Activated naive CD8-positive, alpha-beta T cell treated with anti-CD3 and anti-CD28 coated beads for 36 hours (primary cell): Measurements from ENCODE around the gene APBB3. TPM values are rescaled to one million over a fixed set of nuclear protein-coding genes. Genes with fewer than 3 reads are reported as not detected.
A peak's percentile ranks its signal among the peaks of the same experiment; 100 is the strongest.

ENCODE experiments used
- DNase-seq: peaks from one replicate; pipeline ENCODE4 v3.0.0; 2021
- H3K27ac Mint-ChIP-seq: one replicate; pipeline ENCODE4 v1.8.0; 2022; ENCODE audit warnings: mild to moderate bottlenecking, moderate library complexity, mixed read lengths
- H3K27me3 Mint-ChIP-seq: one replicate; pipeline ENCODE4 v1.8.0; 2022; ENCODE audit warnings: mild to moderate bottlenecking, mixed read lengths
- H3K36me3 Mint-ChIP-seq: one replicate; pipeline ENCODE4 v1.8.0; 2021; ENCODE audit warnings: mild to moderate bottlenecking, mixed read lengths
- H3K4me1 Mint-ChIP-seq: one replicate; pipeline ENCODE4 v1.8.0; 2021; ENCODE audit warnings: mixed read lengths
- H3K4me3 Mint-ChIP-seq: one replicate; pipeline ENCODE4 v1.8.0; 2022; ENCODE audit warnings: mild to moderate bottlenecking, moderate library complexity, mixed read lengths
- H3K9me3 Mint-ChIP-seq: one replicate; pipeline ENCODE4 v1.8.0; 2022; ENCODE audit warnings: mixed read lengths
- total RNA-seq, 2 experiments: library from RNA; stranded (reverse); gene quantifications; one replicate each; pipeline ENCODE4 v1.2.3, GENCODE V29; 2021

Gene APBB3
- total RNA-seq, 2 experiments from 2014 or later: 17.5 to 17.8 TPM

DNA sequence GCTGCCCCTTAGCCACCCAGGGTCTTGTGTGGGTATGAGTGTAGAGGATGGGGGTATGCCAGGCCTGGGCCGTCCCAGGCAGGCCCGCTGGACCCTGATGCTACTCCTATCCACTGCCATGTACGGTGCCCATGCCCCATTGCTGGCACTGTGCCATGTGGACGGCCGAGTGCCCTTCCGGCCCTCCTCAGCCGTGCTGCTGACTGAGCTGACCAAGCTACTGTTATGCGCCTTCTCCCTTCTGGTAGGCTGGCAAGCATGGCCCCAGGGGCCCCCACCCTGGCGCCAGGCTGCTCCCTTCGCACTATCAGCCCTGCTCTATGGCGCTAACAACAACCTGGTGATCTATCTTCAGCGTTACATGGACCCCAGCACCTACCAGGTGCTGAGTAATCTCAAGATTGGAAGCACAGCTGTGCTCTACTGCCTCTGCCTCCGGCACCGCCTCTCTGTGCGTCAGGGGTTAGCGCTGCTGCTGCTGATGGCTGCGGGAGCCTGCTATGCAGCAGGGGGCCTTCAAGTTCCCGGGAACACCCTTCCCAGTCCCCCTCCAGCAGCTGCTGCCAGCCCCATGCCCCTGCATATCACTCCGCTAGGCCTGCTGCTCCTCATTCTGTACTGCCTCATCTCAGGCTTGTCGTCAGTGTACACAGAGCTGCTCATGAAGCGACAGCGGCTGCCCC is 2.9 kb upstream of the APBB3 start:
- no peak for DNase-seq
- H3K27me3 Mint-ChIP-seq: no peaks in the 10 kb centered on the region
- no peaks in the 10 kb centered on the region for H3K9me3 Mint-ChIP-seq
- peak overlapping the region; percentile 70 for H3K27ac Mint-ChIP-seq
- peak overlapping the region; percentile 32 for H3K4me3 Mint-ChIP-seq
- H3K4me1 Mint-ChIP-seq: peaks cover 46% of the 10 kb centered on the region
- H3K36me3 Mint-ChIP-seq: peaks cover 28% of the 10 kb centered on the region

DNA sequence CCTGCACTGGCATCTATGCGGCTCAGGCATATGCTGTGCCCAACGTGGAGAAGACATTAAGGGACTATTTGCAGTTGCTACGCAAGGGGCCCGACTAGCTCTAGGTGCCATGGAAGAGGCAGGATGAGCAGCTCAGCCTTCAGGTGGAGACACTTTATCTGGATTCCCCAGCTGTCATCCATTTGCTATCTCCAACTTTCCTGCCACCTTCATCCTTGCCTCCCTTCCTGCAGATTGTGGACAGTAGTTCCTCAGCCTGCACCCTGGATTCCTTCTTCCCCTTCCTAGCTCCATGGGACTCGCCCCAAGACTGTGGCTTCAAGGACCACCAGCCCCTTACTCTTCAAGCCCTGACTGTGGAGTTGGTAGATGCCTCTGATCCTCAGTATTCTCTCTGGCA is 2.3 kb upstream of the APBB3 start:
- H3K27me3 Mint-ChIP-seq: no peaks in the 10 kb centered on the region
- H3K4me1 Mint-ChIP-seq: peaks cover 46% of the 10 kb centered on the region
- peak overlapping the region; percentile 43 for H3K27ac Mint-ChIP-seq
- no peak for DNase-seq
- no peak overlapping the region for H3K4me3 Mint-ChIP-seq
- no peaks in the 10 kb centered on the region for H3K9me3 Mint-ChIP-seq
- peaks cover 28% of the 10 kb centered on the region for H3K36me3 Mint-ChIP-seq

DNA sequence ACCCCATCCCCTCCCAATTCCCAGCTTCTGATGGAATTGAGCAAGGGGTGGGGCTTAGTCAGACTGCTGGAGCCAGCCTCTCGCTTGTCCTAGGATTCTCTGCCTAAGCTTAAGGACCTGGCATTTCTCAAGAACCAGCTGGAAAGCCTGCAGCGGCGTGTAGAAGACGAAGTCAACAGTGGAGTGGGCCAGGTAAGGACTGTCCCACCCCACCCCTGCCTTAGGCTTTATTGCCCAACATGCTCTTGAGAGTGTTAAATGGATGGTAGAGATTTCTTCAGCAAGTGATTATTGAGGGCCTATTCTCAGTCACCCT is 1.3 kb upstream of the APBB3 start:
- Mint-ChIP-seq H3K4me1 (peaks cover 46% of the 10 kb centered on the region), H3K27ac (peak overlapping the region; percentile 99), H3K36me3 (peaks cover 28% of the 10 kb centered on the region), H3K4me3 (peak overlapping the region; percentile 95), H3K9me3 (no peaks in the 10 kb centered on the region), H3K27me3 (no peaks in the 10 kb centered on the region)
- DNase-seq: no peak

DNA sequence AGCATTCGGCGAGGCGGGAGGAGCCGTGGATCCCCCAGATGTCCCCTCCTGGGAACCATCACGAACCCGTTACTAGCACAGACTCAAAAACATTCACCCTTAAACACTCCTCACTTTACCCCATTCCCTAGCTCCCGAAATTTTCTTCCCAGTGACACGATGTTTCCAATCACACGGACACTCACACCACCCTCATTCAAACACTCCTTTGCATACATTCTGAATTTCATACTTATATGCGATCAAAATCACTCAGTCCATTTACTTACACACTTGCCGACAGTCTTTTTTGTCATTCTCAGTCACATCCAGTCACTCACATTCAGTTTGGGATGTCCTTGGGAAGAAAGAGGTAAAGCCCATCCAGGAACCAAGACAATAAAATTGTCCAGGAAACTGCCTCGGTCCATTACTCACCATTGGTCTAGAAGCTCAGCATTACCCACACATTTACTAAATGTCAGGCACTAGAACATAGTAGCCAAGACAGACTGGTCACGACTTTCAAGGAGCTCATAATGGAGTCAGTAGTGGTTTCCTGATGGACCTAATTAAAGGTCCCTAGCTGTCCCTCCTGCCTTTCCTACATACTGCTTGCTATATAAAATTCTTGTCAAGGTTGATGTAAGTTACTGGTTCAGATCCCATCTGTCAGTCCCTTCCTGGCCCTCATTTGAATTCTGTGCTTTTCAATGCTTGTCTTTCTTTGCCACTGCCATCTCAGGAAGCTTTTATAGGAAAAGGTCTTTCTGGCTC is 804 bp upstream of the APBB3 start:
- peak overlapping the region; percentile 99 for H3K27ac Mint-ChIP-seq
- H3K36me3 Mint-ChIP-seq: peaks cover 28% of the 10 kb centered on the region
- H3K9me3 Mint-ChIP-seq: no peaks in the 10 kb centered on the region
- DNase-seq: no peak
- H3K4me3 Mint-ChIP-seq: peak overlapping the region; percentile 95
- peaks cover 45% of the 10 kb centered on the region for H3K4me1 Mint-ChIP-seq
- no peaks in the 10 kb centered on the region for H3K27me3 Mint-ChIP-seq

DNA sequence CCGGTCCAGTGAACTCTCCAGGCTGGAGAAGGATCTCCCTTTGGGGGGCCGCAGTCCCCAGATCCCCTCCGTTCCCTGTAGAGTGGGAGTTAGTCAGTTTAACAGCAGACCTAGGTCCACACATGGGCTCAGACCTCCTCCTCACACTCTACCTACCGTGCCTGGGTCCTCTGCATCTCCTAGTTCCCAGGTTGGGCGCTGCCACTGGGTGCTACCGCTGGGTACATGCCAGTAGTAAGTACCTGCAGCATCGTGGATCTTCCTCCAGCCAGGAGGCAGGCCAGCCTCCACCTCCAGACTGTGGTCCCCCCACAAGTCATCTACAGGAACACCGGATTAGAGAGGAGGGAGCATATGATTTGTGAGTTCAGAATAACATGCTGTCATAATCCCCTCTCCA is 802 bp downstream of the APBB3 start:
- H3K4me1 Mint-ChIP-seq: peaks cover 35% of the 10 kb centered on the region
- H3K36me3 Mint-ChIP-seq: peaks cover 26% of the 10 kb centered on the region
- DNase-seq: no peak
- H3K27ac Mint-ChIP-seq: peak overlapping the region; percentile 85
- H3K9me3 Mint-ChIP-seq: no peaks in the 10 kb centered on the region
- H3K27me3 Mint-ChIP-seq: no peaks in the 10 kb centered on the region
- peak overlapping the region; percentile 95 for H3K4me3 Mint-ChIP-seq

DNA sequence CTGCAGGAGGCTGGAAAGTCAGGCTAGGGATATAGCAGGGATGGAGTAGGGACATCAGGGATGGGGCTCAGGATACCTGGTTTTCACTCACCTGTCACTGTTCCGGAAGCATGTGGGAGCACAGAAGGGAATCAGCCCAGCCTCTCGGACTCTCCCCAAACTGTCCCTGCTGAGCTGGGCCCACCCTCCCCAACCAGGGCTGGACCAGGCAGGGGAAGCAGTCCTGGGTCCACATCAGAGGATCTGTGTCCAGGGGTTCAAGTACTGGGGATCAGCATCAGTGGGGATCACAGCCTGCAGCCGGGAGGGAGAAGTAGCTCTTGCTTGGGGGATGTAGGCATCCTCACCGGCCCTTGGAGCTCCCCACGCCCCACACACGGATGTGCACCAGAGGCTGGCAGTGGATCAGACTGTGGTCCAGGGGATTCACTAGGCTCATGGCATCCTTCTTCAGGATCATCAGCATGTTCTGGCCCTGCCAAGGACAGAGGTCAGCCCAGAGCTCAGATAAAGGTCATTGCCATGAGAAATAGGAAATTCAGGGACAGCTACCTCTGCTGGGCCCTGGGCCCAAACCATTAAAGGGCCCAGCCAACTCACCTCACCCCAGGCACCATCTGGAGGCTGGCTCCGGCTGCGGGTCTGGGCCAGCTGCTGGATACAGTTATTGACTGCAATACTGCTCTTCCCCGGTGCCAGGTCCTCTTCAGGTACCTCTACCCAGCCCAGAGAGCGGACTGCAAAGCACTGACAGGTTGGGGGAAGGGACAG is 2.5 kb downstream of the APBB3 start:
- no peaks in the 10 kb centered on the region for H3K27me3 Mint-ChIP-seq
- no peak for DNase-seq
- no peaks in the 10 kb centered on the region for H3K9me3 Mint-ChIP-seq
- H3K36me3 Mint-ChIP-seq: peaks cover 16% of the 10 kb centered on the region
- no peak overlapping the region for H3K27ac Mint-ChIP-seq
- H3K4me1 Mint-ChIP-seq: peaks cover 33% of the 10 kb centered on the region
- no peak overlapping the region for H3K4me3 Mint-ChIP-seq

DNA sequence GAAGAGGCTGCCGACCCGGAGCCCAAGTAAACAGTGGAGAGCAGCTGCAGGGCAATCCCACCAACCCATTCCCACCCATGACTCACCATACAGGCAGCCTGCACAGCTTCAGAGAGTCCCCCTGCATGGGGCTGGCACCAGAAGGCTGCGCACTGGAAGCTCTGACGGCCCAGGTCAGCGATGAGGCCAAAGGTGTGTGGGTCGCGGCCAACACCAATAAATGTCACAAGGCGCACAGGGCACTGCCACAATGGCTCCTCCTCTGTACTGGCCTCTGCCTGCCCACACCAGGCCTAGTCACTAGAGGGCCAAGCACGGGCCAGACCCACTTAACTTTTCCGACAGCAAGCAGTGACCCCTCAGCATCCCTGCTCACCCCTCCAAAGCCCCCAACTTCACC is 4.2 kb downstream of the APBB3 start:
- no peak for DNase-seq
- no peak overlapping the region for H3K27ac Mint-ChIP-seq
- peaks cover 35% of the 10 kb centered on the region for H3K4me1 Mint-ChIP-seq
- no peaks in the 10 kb centered on the region for H3K9me3 Mint-ChIP-seq
- H3K36me3 Mint-ChIP-seq: peaks cover 24% of the 10 kb centered on the region
- no peak overlapping the region for H3K4me3 Mint-ChIP-seq
- no peaks in the 10 kb centered on the region for H3K27me3 Mint-ChIP-seq

DNA sequence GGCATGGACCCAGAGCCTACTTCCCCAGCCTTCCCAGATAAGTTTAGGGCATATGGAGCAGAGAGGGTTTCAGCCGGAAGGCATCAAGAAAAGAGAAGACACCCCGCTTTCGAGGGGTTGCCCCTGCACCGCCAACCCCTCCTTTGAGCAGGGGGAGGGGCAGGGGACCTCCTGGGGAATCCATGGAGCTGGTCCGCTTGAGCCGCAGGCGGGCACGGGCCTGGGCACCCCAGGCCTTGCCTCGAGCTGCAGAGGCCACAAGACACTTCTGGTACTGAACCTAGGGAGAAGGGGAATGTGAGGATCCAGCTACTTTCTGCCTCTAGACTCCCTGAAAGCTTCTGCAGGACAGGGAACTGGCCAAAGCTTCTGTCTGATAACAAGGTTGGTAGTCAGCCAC is 5.9 kb downstream of the APBB3 start:
- no peaks in the 10 kb centered on the region for H3K9me3 Mint-ChIP-seq

DNA sequence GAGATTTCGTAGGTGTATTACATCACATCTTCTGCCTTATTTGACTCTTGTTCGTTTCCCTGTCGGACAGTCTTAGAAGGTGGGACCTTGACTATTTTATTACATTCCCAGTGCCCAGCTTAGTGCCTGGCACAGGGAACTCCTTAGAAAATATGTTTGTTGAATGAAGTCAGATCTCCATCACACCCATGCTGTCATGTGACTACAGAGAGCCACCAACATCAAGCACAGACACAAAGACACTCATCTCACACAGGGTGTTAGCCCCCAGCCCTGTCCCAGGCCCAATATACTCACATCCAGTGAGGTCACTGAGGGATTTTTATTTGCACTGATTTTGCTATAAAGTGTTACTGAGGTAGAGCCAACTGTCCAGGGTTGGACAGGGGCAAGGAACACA is 6.4 kb downstream of the APBB3 start:
- DNase-seq: no peak
- Mint-ChIP-seq H3K4me1 (peaks cover 46% of the 10 kb centered on the region), H3K4me3 (peak overlapping the region; percentile 84), H3K27me3 (no peaks in the 10 kb centered on the region), H3K27ac (peak overlapping the region; percentile 93), H3K9me3 (no peaks in the 10 kb centered on the region), H3K36me3 (peaks cover 37% of the 10 kb centered on the region)

More for the DNA sequence above, 5.9 kb downstream of the APBB3 start:
- H3K27me3 Mint-ChIP-seq: no peaks in the 10 kb centered on the region
- H3K27ac Mint-ChIP-seq: peak overlapping the region; percentile 93
- H3K4me3 Mint-ChIP-seq: no peak overlapping the region
- no peak for DNase-seq
- peaks cover 44% of the 10 kb centered on the region for H3K4me1 Mint-ChIP-seq
- H3K36me3 Mint-ChIP-seq: peaks cover 31% of the 10 kb centered on the region

DNA sequence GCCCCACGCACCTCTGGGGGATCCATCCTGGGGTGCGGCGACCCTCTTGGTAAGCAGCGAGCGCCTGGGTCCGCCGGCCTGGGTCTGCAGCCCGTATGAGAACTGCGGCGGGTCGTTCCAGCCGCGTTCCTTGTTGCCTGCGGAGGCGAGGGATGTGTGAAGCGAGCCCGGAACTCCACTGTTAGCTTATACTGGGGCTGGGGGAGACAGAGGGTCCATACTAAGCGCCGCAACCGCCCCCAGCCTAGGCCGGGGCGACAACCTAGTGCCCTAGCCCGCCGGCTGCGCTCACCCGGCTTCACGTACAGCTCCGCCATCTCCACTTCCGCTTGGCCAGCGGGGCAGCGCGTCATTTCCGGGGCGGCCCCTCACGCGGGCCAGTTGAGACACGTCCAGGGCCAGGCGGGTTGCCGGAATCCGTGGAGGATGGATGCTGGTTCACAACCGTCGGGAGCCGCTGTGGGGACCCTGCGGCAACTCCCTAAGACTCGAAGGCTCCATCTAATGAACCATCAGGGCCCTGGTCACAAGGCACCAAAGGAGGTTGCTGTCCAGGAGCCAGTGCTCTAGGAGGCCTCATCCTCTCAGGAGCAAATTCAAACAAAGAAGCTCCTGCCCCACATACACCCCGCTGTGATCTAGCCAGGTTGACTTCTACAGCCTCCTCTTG is 7.1 kb downstream of the APBB3 start, which contains the start of gene SRA1:
TSS of gene SRA1 (minus strand) at position 338 of the 670 bp plus-strand sequence. CDS start at position 317, 21 bp downstream.
- Mint-ChIP-seq H3K27ac (peak within 1 kb of the TSS; percentile 93), H3K27me3 (no peaks in the 10 kb centered on the region), H3K36me3 (peaks cover 40% of the 10 kb centered on the region), H3K9me3 (no peaks in the 10 kb centered on the region), H3K4me1 (peaks cover 46% of the 10 kb centered on the region), H3K4me3 (peak within 1 kb of the TSS; percentile 84)
- DNase-seq: peak; percentile 90

DNA sequence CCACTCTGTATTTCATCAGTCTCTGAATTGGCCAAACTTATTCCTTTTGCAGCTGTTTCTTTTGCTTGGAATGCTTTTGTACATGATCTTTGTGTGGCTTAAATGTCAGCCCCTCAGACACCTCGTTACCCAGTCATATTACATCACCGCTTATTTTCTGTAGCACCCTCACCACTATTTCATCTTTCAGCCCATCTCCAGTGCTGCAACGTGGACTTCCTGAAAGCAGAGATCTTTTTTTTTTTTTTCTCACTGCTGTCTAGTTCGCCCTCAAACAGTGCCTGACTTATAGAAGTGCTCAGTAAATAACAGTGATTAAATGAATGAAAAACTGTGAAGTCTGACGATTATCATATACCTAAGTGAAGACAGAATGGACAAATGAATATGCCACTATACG is 8.0 kb downstream of the APBB3 start:
- Mint-ChIP-seq H3K27me3 (no peaks in the 10 kb centered on the region), H3K27ac (peak overlapping the region; percentile 93), H3K4me1 (peaks cover 53% of the 10 kb centered on the region), H3K9me3 (no peaks in the 10 kb centered on the region), H3K4me3 (peak overlapping the region; percentile 84), H3K36me3 (peaks cover 49% of the 10 kb centered on the region)
- no peak for DNase-seq

DNA sequence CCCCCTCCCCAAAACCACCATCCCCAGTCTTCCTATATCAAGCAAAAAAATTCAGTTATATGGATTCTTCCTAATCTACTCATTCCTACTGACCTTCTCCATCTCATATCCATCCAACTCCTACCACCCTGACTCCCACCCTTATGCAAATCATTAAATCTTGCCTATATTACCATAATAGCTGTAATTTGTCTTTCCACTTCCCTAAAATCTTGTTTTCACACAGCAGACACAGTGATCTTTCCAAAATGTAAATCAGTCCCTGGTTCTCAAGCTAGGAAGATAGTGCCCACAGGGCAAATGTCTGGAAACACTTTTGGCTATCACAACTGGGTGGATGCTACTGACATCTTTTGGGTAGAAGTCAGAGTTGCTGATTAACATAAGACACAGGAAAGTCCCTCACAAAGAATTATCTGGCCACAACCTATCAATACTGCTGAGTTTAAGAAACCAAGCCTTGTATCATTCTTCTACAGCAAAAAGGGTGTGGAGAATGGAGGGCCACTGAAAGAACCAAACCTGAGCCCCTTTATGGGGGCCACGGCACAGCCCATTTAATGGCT is 8.6 kb downstream of the APBB3 start:
- H3K9me3 Mint-ChIP-seq: no peaks in the 10 kb centered on the region
- peaks cover 53% of the 10 kb centered on the region for H3K36me3 Mint-ChIP-seq

DNA sequence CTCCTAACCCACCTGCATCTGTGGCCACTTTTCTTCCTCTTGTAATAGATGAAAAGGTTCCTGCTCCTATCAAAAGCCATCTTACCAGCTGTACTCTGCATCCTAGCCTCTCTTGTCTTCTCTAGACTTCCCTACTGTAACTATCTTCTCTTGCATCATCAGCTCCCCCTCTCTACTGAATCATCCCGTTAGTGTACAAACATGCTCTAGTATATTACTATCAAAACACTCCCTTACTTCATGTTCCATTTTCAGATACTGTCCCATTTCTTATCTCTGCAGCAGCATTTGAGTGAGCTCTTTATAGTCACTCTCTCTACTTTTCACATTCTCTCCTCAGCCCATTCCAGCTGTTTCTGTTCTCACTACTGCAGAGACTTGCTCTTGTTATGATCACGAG is 9.9 kb downstream of the APBB3 start:
- DNase-seq: no peak
- Mint-ChIP-seq H3K36me3 (peaks cover 65% of the 10 kb centered on the region), H3K27me3 (no peaks in the 10 kb centered on the region), H3K9me3 (no peaks in the 10 kb centered on the region), H3K4me3 (peak overlapping the region; percentile 84), H3K4me1 (peaks cover 70% of the 10 kb centered on the region), H3K27ac (peak overlapping the region; percentile 93)

More for the DNA sequence above, 8.6 kb downstream of the APBB3 start:
- no peak for DNase-seq
- no peaks in the 10 kb centered on the region for H3K27me3 Mint-ChIP-seq
- H3K4me1 Mint-ChIP-seq: peaks cover 60% of the 10 kb centered on the region
- peak overlapping the region; percentile 93 for H3K27ac Mint-ChIP-seq
- H3K4me3 Mint-ChIP-seq: peak overlapping the region; percentile 84

DNA sequence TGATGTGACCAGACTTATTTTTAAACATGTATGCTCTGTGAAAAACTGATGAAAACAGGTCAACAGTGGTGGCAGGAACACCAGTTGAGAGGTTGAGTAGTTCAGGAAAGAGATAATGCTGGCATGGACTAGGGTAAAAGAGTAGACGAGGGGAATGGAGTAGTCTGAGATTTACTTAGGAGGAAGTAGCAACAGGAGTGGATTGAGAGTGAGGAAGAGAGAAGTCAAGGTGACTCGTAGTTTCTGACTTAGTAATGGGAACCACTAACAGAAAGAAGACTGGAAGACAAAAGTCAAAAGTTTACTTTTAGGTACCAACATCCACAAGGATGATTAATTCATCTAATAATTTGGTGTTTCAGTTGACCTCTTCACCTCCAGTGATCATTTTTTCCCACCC is 10.7 kb downstream of the APBB3 start:
- H3K27ac Mint-ChIP-seq: peak overlapping the region; percentile 93
- DNase-seq: no peak
- H3K36me3 Mint-ChIP-seq: peaks cover 69% of the 10 kb centered on the region
- H3K4me1 Mint-ChIP-seq: peaks cover 76% of the 10 kb centered on the region
- H3K27me3 Mint-ChIP-seq: no peaks in the 10 kb centered on the region
- H3K9me3 Mint-ChIP-seq: no peaks in the 10 kb centered on the region
- peak overlapping the region; percentile 15 for H3K4me3 Mint-ChIP-seq
